HepG2 (cell line): ENCODE data around the gene DDC. TPM values are rescaled to one million over a fixed set of nuclear protein-coding genes. Genes with fewer than 3 reads are reported as not detected.

Experiments used
- ATAC-seq: fragments of 200-7000 bp; cut with Tn5 transposase; 3 replicates; pipeline ENCODE4 v1.9.1; 2020; ENCODE audit warnings: mild to moderate bottlenecking, moderate library complexity
- BruUV-seq: library from RNA; stranded (reverse); fragments of 400-500 nt; replicated peaks from 2 replicates; lab custom pipeline; 2021; lab: Mats Ljungman, UMichigan
- CTCF ChIA-PET: fragments of 300-600 bp; formaldehyde crosslinking; extraction: SDS; loops from one replicate; lab custom pipeline; 2021; ENCODE audit warnings: low total read pairs, inconsistent platforms, low intra/inter-chr PET ratio; lab: Yijun Ruan, JAX
- POLR2A ChIA-PET: fragments of 350-600 bp; sonication (Branson Sonifier 250); formaldehyde crosslinking; loops from one replicate; lab custom pipeline; 2020; ENCODE audit warnings: antibody characterized with exemption, inconsistent platforms; lab: Yijun Ruan, JAX
- DNase-seq: peaks from one replicate; pipeline ENCODE4 v3.0.0-alpha.2; 2015; ENCODE audit warnings: low spot score
- FAIRE-seq: peaks from 3 replicates; lab custom pipeline; 2011; peaks lifted over from hg19 to GRCh38; lab: Jason Lieb, UNC
- H2AFZ ChIP-seq: one replicate; pipeline ENCODE4 v1.6.1; 2011; ENCODE audit warnings: low read length, inconsistent platforms
- H3K27ac ChIP-seq: fragments of 300-600 bp; 3 replicates; pipeline ENCODE4 v1.8.0; 2011; ENCODE audit warnings: mixed run types, mild to moderate bottlenecking, mixed read lengths, low read length, inconsistent platforms; ENCODE audit not compliant: insufficient read depth; ENCODE audit errors: extremely low read length
- H3K27me3 ChIP-seq, 2 experiments: fragments of 200-600 bp in 1 of 2; 2 replicates in 1 of 2; 3 replicates in 1 of 2; pipeline versions ENCODE4 v1.6.0 to v1.8.0; 2011; ENCODE audit warnings: low read length in 2 of 2, mild to moderate bottlenecking in 2 of 2, moderate library complexity in 2 of 2, inconsistent platforms in 1 of 2; ENCODE audit not compliant: insufficient read depth in 2 of 2, control insufficient read depth in 1 of 2
- H3K36me3 ChIP-seq, 2 experiments: fragments of 200-600 bp in 1 of 2; replicated peaks in 1 of 2; 2 replicates in 1 of 2; 3 replicates in 1 of 2; pipeline versions ENCODE4 v1.5.1 to v1.8.0; 2011; ENCODE audit warnings: low read length in 2 of 2, inconsistent platforms in 1 of 2; ENCODE audit not compliant: insufficient read depth in 2 of 2, control insufficient read depth in 1 of 2
- H3K4me1 ChIP-seq: 2 replicates; pipeline ENCODE4 v1.5.1; 2012; ENCODE audit warnings: low read length, inconsistent platforms; ENCODE audit not compliant: insufficient read depth
- H3K4me2 ChIP-seq: 2 replicates; pipeline ENCODE4 v1.6.0; 2011; ENCODE audit warnings: low read depth, low read length, inconsistent platforms
- H3K4me3 ChIP-seq, 3 experiments: fragments of 200-600 bp in 1 of 3; sonication (generic), shearing (Covaris generic) in 1 of 3; replicated peaks in 1 of 3; 2 replicates each; pipeline ENCODE4 v1.5.1; 2011 to 2016; ENCODE audit warnings: low read length in 3 of 3, inconsistent platforms in 2 of 3, low read depth in 2 of 3, mild to moderate bottlenecking in 2 of 3, control low read depth in 1 of 3, mixed read lengths in 1 of 3; ENCODE audit not compliant: insufficient read depth in 1 of 3
- H3K79me2 ChIP-seq: one replicate; pipeline ENCODE4 v1.6.1; 2011; ENCODE audit warnings: low read length, inconsistent platforms; ENCODE audit not compliant: insufficient read depth
- H3K9ac ChIP-seq: 2 replicates; pipeline ENCODE4 v1.6.0; 2011; ENCODE audit warnings: mild to moderate bottlenecking, low read depth, low read length, inconsistent platforms; ENCODE audit not compliant: insufficient read depth
- H3K9me3 ChIP-seq: 2 replicates; pipeline ENCODE4 v1.5.1; 2012; ENCODE audit warnings: mild to moderate bottlenecking, low read length
- H4K20me1 ChIP-seq: 2 replicates; pipeline ENCODE4 v1.6.0; 2011; ENCODE audit warnings: inconsistent platforms, mild to moderate bottlenecking, low read length, moderate library complexity; ENCODE audit not compliant: insufficient read depth
- NR3C1 ChIP-seq: sonication (generic); formaldehyde crosslinking; IDR thresholded peaks from 2 replicates; pipeline ENCODE4 v1.4.0; 2020; ENCODE audit warnings: missing genetic modification reagents
- ZBTB7B ChIP-seq: sonication (generic); formaldehyde crosslinking; IDR thresholded peaks from 2 replicates; pipeline ENCODE4 v1.4.0; 2020; ENCODE audit warnings: missing genetic modification reagents
- ZFAT ChIP-seq: sonication (generic); formaldehyde crosslinking; conservative IDR thresholded peaks from 2 replicates; pipeline ENCODE4 v1.8.1; 2023; ENCODE audit warnings: missing genetic modification reagents, inconsistent platforms
- ZNF235 ChIP-seq: sonication (generic); formaldehyde crosslinking; IDR thresholded peaks from 2 replicates; pipeline ENCODE4 v1.8.1; 2023; ENCODE audit warnings: mild to moderate bottlenecking, missing genetic modification reagents, borderline replicate concordance
- ZNF549 ChIP-seq: sonication (generic); formaldehyde crosslinking; IDR thresholded peaks from 2 replicates; pipeline ENCODE4 v1.5.0; 2020; ENCODE audit warnings: missing genetic modification reagents
- WGBS: methylation state at CpG from one replicate; pipeline ENCODE4 v1.1.6; 2017; ENCODE audit warnings: low lambda C conversion rate; 5-methylcytosine and 5-hydroxymethylcytosine counted together
- in situ Hi-C: cut with HindIII; loops from 2 replicates; pipeline ENCODE4 v1.10.0; 2017; ENCODE audit warnings: low pct_unique_long_range_greater_than_20kb; ENCODE audit not compliant: extremely low pct_ligation_motif_present
- intact Hi-C: fragments of 100-400 bp; cut with micrococcal nuclease; formaldehyde crosslinking; loops from one replicate; pipeline ENCODE4 v1.10.0; 2022; ENCODE audit not compliant: unreplicated experiment
- polyA plus RNA-seq, 8 experiments: library from polyadenylated mRNA; depleted of rRNA in 3 of 8; stranded (reverse) in 7 of 8; unstranded in 1 of 8; fragments of >200 nt; fragmentation: Illumina TruSeq in 4 of 8; extraction: Trizol in 4 of 8; gene quantifications; 2 replicates each; pipeline versions ENCODE4 v1.2.1 to v1.2.3, GENCODE V29; 2011 to 2016; ENCODE audit warnings: low read depth in 4 of 8, missing spikeins in 1 of 8, mixed read lengths in 1 of 8; ENCODE audit not compliant: insufficient read depth in 1 of 8
- total RNA-seq, 5 experiments: library from RNA; depleted of rRNA; stranded (reverse); fragments of >200 nt; fragmentation: Illumina TruSeq; extraction: Trizol; gene quantifications; 2 replicates each; pipeline ENCODE4 v1.2.3, GENCODE V29; 2016; ENCODE audit warnings: low read depth in 1 of 5

DDC gene
- total and polyA plus RNA-seq, 2 of the 13 experiments (the other 11 are each of a cell fraction or from before 2014, with no cell fraction given): 11.7 to 93.3 TPM

- Histone ChIP-seq H3K4me2 (no peak overlapping the region), H3K27me3 (no peaks in the 10 kb centered on the region), H3K27ac (no peak overlapping the region), H2AFZ (no peak overlapping the region), H3K36me3 (peaks cover 2 to 4% of the 10 kb centered on the region in 2 experiments; a peak in 1 of 5 replicates), H3K4me1 (no peaks in the 10 kb centered on the region), H3K79me2 (no peaks in the 10 kb centered on the region), H3K9me3 (peaks cover 6% of the 10 kb centered on the region; the same call in 1 of the 2 replicates), H3K9ac (no peak overlapping the region), H3K4me3 (no peak overlapping the region), H4K20me1 (no peaks in the 10 kb centered on the region)
- no peak for TF ChIP-seq NR3C1
- in situ Hi-C loops (no loop called here), intact Hi-C loops (no loop called here)
- BruUV-seq: no TSS peak
- FAIRE-seq (no peak), DNase-seq (no peak), ATAC-seq (no peak)
- CTCF ChIA-PET: no interaction called here
- POLR2A ChIA-PET: no interaction called here
These were observed 76.8 kb downstream of the DDC start for GRCh38 chr7:50488379-50488778.

DNA sequence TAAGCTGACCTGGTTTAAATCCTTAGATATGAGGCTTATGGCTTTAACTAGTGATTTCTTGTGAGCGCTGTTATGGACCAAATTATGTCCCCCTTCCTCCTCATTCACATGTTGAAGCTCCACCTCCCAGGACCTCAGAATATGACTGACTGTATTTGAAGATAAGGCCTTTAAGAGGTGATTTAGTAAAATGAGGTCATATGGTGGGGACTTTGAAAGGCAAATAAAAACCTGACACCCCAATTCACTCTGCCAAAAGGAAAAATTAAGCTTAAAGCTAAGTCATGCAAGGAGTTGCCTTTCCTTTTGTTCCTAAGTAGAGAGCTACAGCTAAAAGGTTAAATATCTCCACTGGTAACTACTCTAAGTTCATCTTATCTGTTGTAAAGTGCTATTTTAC lies 78.7 kb downstream of the DDC start:
- FAIRE-seq (no peak), ATAC-seq (no peak), DNase-seq (no peak)
- H3K9me3 ChIP-seq: peaks cover 6% of the 10 kb centered on the region; the same call in 1 of the 2 replicates
- BruUV-seq: no TSS peak
- no peak overlapping the region for H2AFZ ChIP-seq
- in situ Hi-C loops (no loop called here), intact Hi-C loops (no loop called here)
- no peak for TF ChIP-seq ZNF549 (CRISPR knock-in tag)
- no peak for TF ChIP-seq ZBTB7B (CRISPR knock-in tag)
- TF ChIP-seq ZNF235: no peak
- no peak for TF ChIP-seq ZFAT (CRISPR knock-in tag)
- H3K36me3 ChIP-seq: no peaks in the 10 kb centered on the region
- H3K27ac ChIP-seq: no peak overlapping the region
- H3K79me2 ChIP-seq: no peaks in the 10 kb centered on the region
- no peak overlapping the region for H3K4me2 ChIP-seq
- WGBS: 89% methylated on average over 1 of the region's 1 CpG
- POLR2A ChIA-PET: no interaction called here
- no peaks in the 10 kb centered on the region for H4K20me1 ChIP-seq
- H3K9ac ChIP-seq: no peak overlapping the region
- no peaks in the 10 kb centered on the region for H3K4me1 ChIP-seq
- H3K4me3 ChIP-seq: no peak overlapping the region
- CTCF ChIA-PET: no interaction called here
- no peaks in the 10 kb centered on the region for H3K27me3 ChIP-seq
